Type B pancreatic cell (in vitro differentiated cells): ENCODE measurements around the gene PYY. TPM values are rescaled to one million over a fixed set of nuclear protein-coding genes. Genes with fewer than 3 reads are reported as not detected.
"Not testable (repeated sequence)": the region's sequence is repeated elsewhere in the genome, so short reads cannot be mapped to it uniquely, and the experiment has no call there.

Experiments used
- DNase-seq: peaks from one replicate; pipeline ENCODE4 v3.0.0; 2021; ENCODE audit warnings: mixed read lengths; ENCODE audit not compliant: unreplicated experiment; ENCODE audit errors: extremely low spot score
- H3K27ac Mint-ChIP-seq: 2 replicates; pipeline ENCODE4 v1.8.0; 2021; ENCODE audit warnings: mild to moderate bottlenecking, mixed read lengths
- H3K27me3 Mint-ChIP-seq: 2 replicates; pipeline ENCODE4 v1.8.0; 2021; ENCODE audit warnings: mixed read lengths
- H3K36me3 Mint-ChIP-seq: 2 replicates; pipeline ENCODE4 v1.8.0; 2021; ENCODE audit warnings: mixed read lengths
- H3K4me1 Mint-ChIP-seq: one replicate; pipeline ENCODE4 v1.8.0; 2021; ENCODE audit warnings: mixed read lengths; ENCODE audit not compliant: unreplicated experiment
- H3K4me3 Mint-ChIP-seq: 2 replicates; pipeline ENCODE4 v1.8.0; 2021; ENCODE audit warnings: mild to moderate bottlenecking, mixed read lengths
- H3K9me3 Mint-ChIP-seq: 2 replicates; pipeline ENCODE4 v1.8.0; 2021; ENCODE audit warnings: mixed read lengths
- total RNA-seq: library from RNA; stranded (reverse); gene quantifications from 2 replicates; pipeline ENCODE4 v1.2.1, GENCODE V29; 2021; ENCODE audit warnings: low replicate concordance
- TF ChIP-seq, protein P1 (sequence below): fragments of 200-600 bp; sonication (generic); conservative IDR thresholded peaks from 2 replicates; pipeline ENCODE4 v1.5.0; 2021; ENCODE audit warnings: antibody characterized with exemption, mild to moderate bottlenecking

Gene PYY
- total RNA-seq, 1 donor from 2014 or later, result 2.3 TPM

DNA sequence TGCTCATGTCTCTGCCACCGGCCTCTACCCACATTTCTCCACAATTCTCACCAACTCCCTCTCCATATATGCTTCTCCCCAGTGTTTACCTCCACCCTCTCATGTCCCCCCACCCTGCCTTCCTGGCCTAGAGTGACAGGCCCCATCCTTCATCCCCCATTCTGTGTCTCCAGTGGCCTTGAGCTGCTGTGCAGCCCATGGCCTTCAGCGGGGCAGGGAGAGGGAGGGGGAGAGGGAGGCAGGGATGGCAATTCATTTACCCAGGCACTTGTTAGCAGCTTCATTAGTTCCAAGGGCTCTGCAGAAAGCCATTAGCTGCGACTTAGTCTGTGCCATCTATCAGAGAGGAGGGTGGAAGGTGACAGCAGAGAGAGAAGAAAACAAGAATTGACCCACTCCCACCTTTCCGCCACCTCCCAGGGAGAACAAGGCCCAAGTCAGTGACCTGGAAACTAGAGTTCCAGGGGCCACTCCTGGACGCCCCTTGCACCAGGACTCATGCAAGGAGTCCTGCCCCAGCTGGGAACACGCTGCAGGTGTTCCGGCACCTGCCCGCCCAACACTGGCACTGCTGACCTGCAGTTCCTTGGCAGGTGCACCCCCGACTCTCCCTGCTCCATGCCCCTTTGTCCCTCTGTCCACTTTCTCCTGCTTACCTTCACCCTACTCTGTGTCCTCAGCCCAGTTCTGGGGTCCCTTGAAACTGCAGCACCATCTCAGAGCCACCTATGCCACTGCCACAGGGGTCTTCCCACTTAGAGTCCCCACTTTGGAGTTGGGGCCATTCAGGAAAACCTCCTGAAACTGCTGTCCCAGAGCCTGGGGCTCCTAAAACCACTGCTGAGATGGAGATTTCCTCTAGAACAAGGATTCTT, 23.5 kb upstream of the PYY start:
- no peaks in the 10 kb centered on the region for H3K36me3 Mint-ChIP-seq
- H3K4me1 Mint-ChIP-seq, result no peaks in the 10 kb centered on the region
- H3K27ac Mint-ChIP-seq, result no peak overlapping the region
- H3K9me3 Mint-ChIP-seq, result no peaks in the 10 kb centered on the region
- H3K4me3 Mint-ChIP-seq, result no peak overlapping the region
- TF ChIP-seq, protein P1, sequence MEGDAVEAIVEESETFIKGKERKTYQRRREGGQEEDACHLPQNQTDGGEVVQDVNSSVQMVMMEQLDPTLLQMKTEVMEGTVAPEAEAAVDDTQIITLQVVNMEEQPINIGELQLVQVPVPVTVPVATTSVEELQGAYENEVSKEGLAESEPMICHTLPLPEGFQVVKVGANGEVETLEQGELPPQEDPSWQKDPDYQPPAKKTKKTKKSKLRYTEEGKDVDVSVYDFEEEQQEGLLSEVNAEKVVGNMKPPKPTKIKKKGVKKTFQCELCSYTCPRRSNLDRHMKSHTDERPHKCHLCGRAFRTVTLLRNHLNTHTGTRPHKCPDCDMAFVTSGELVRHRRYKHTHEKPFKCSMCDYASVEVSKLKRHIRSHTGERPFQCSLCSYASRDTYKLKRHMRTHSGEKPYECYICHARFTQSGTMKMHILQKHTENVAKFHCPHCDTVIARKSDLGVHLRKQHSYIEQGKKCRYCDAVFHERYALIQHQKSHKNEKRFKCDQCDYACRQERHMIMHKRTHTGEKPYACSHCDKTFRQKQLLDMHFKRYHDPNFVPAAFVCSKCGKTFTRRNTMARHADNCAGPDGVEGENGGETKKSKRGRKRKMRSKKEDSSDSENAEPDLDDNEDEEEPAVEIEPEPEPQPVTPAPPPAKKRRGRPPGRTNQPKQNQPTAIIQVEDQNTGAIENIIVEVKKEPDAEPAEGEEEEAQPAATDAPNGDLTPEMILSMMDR, result no peak
- DNase-seq, result no peak
- peaks cover 62% of the 10 kb centered on the region for H3K27me3 Mint-ChIP-seq

DNA sequence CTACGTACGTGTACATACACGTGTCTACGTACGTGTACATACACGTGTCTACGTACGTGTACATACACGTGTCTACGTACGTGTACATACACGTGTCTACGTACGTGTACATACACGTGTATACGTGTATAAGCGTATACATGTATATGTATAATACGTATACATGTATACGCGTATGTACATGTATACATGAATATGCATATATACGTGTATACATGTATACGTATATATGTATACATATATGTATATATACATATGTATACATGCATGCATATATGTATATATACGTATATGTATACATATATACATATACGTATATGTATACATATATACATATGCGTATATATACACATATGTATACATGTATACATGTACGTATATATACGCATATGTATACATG, 22.2 kb upstream of the PYY start:
- TF ChIP-seq, protein P1, result no peak
- Mint-ChIP-seq H3K36me3 (no peaks in the 10 kb centered on the region), H3K27me3 (peaks cover 54% of the 10 kb centered on the region), H3K4me1 (no peaks in the 10 kb centered on the region), H3K9me3 (no peaks in the 10 kb centered on the region), H3K27ac (no peak overlapping the region), H3K4me3 (no peak overlapping the region)
- DNase-seq, result no peak

DNA sequence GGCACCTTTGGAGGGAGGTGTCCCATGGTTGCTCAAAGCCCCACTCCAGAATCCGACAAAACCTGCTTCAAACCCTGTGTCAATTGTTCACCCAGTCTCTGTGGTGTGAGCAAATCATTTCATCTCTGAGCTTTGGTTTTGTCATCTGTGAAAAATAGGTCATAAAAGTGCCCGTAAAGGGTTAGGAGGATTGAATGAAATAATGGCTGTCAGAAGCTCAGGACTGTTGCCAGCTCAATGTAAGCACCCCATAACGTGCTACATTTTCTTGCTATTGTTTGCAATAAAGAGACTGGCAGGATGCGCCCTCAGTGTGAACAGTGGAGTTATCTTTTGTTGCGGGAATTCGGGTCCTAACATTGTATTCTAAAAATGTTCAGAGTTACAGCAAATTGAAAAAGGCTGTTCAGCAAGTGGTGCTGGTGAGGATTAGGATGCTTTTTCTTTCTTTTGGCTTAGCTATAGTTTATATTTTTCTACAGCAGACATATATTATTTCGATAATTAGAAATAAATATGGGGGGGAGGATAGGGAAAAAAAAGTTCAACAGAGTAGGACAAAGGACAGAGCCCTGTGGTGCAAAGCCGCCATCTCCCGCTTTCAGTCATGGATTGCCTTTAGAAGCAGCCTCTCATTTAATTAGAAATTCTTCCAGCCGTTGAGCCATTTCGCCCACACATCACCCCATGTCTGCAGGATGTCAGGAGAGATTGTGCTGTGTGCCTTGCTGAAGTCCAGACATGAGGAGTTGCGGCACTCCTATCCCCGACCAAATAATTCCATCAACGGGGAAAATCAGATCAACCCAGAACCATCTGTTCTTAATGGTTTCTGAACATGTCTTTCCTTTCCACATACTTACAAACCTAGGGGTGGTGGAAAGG, 20.9 kb upstream of the PYY start:
- Mint-ChIP-seq H3K4me3 (no peak overlapping the region), H3K27me3 (peaks cover 49% of the 10 kb centered on the region), H3K27ac (no peak overlapping the region), H3K36me3 (no peaks in the 10 kb centered on the region), H3K9me3 (no peaks in the 10 kb centered on the region), H3K4me1 (no peaks in the 10 kb centered on the region)
- TF ChIP-seq, protein P1, result no peak
- no peak for DNase-seq

DNA sequence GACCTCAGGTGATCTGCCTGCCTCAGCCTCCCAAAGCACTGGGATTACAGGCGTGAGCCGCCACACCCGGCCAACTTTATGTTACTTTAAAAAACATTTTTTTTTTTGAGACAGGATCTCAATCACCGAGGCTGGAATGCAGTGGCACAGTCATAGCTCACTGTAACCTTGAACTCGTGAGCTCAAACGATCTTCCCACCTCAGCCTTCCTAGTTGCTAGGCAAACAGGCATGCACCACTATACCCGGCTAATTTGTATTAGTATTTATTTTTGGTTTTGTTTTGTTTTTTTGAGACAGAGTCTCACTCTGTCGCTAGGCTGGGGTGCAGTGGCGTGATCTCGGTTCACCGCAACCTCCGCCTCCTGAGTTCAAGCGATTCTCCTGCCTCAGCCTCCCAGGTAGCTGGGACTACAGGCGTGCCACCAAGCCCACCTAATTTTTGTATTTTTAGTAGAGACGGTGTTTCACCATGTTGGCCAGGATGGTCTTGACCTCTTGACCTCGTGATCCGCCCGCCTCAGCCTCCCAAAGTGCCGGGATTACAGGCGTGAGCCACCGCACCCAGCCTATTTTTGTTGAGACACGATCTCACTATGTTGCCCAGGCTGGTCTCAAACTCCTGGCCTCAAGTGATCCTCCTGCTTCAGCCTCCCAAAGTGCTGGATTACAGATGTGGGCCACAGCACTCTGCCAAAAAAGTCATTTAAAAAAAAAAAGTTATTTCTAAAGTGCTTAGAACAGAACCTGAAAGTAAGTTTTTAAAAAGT, 18.9 kb upstream of the PYY start:
- not testable (repeated sequence) for DNase-seq, H3K27ac Mint-ChIP-seq, H3K4me1 Mint-ChIP-seq, H3K9me3 Mint-ChIP-seq, H3K36me3 Mint-ChIP-seq, H3K4me3 Mint-ChIP-seq
- H3K27me3 Mint-ChIP-seq, result peaks cover 39% of the 10 kb centered on the region

DNA sequence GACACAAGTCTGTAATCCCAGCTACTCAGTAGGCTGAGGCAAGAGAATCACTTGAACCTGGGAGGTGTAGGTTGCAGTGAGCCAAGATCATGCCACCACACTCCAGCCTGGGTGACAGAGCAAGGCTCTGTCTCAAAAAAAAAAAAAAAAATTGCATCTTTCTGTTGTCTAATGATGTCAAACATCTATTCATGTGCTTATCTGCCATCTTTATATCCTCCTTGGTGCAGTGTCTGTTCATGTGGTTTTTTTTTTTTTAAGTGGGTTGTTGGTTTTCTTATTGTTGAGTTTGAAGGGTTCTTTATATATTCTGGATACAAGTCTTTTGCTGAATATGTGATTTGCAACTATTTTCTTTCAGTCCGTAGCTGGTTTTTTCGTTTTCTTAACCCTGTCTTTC, 17.7 kb upstream of the PYY start:
- peaks cover 34% of the 10 kb centered on the region for H3K27me3 Mint-ChIP-seq
- not testable (repeated sequence) for H3K4me3 Mint-ChIP-seq, H3K9me3 Mint-ChIP-seq, H3K4me1 Mint-ChIP-seq, H3K27ac Mint-ChIP-seq, DNase-seq, H3K36me3 Mint-ChIP-seq

DNA sequence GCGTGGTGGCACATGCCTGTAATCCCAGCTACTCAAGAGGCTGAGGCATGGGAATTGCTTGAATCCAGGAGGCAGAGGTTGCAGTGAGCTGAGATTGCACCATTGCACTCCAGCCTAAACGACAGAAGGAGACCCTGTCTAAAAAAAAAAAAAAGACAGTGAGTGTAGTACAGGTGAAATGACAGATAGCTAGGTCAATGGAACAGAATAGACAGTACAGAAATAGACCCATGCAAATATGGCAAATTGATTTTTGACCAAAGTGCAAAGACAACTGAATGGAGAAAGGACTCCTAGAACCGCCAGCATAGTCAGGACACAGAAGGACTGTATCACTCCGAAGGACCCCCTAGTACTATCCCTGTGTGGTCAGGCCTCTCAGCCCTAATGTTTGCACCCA, 16.6 kb upstream of the PYY start:
- no peaks in the 10 kb centered on the region for H3K9me3 Mint-ChIP-seq

More for the DNA sequence above, 16.6 kb upstream of the PYY start:
- H3K4me1 Mint-ChIP-seq, result no peaks in the 10 kb centered on the region
- H3K27ac Mint-ChIP-seq, result no peak overlapping the region
- TF ChIP-seq, protein P1, result no peak
- H3K27me3 Mint-ChIP-seq, result peaks cover 40% of the 10 kb centered on the region
- H3K4me3 Mint-ChIP-seq, result no peak overlapping the region
- DNase-seq, result no peak
- no peaks in the 10 kb centered on the region for H3K36me3 Mint-ChIP-seq
